ENCODE measurements around the gene MFSD6.
"Not testable (repeated sequence)": the region's sequence is repeated elsewhere in the genome, so short reads cannot be mapped to it uniquely, and the experiment has no call there.

Gene MFSD6

GRCh38 chr2:190406805-190407204, 1.4 kb upstream of the MFSD6 start:
- DNase-seq, result no peak

GRCh38 chr2:190407246-190407661, 901 bp upstream of the MFSD6 start:
- peak; percentile 80 for DNase-seq

- peak; percentile 83 for DNase-seq
Measured at GRCh38 chr2:190408538-190409271, 550 bp downstream of the MFSD6 start.

GRCh38 chr2:190409616-190410015, 1.5 kb downstream of the MFSD6 start:
- DNase-seq, result no peak

- DNase-seq, result no peak
Measured at GRCh38 chr2:190410166-190410565, 2.0 kb downstream of the MFSD6 start.

GRCh38 chr2:190412966-190413365, 4.8 kb downstream of the MFSD6 start:
- no peak for DNase-seq

GRCh38 chr2:190413421-190413820, 5.3 kb downstream of the MFSD6 start:
- DNase-seq, result no peak

- DNase-seq, result no peak
Measured at GRCh38 chr2:190415251-190415650, 7.1 kb downstream of the MFSD6 start.

- peak; percentile 35 for DNase-seq
Measured at GRCh38 chr2:190415794-190416775, 7.9 kb downstream of the MFSD6 start.

- DNase-seq, result no peak
Measured at GRCh38 chr2:190417045-190417842, 9.1 kb downstream of the MFSD6 start.

- no peak for DNase-seq
Measured at GRCh38 chr2:190418727-190419126, 10.6 kb downstream of the MFSD6 start.

- no peak for DNase-seq
Measured at GRCh38 chr2:190420801-190421200, 12.6 kb downstream of the MFSD6 start.

GRCh38 chr2:190425221-190425866, 17.2 kb downstream of the MFSD6 start:
- no peak for DNase-seq

- DNase-seq, result no peak
Measured at GRCh38 chr2:190425883-190426658, 17.9 kb downstream of the MFSD6 start.

GRCh38 chr2:190430866-190431265, 22.7 kb downstream of the MFSD6 start:
- DNase-seq, result not testable (repeated sequence)

- DNase-seq, result no peak
Measured at GRCh38 chr2:190431907-190432306, 23.8 kb downstream of the MFSD6 start.

- DNase-seq, result no peak
Measured at GRCh38 chr2:190432567-190433231, 24.5 kb downstream of the MFSD6 start.

GRCh38 chr2:190435031-190435670, 27.0 kb downstream of the MFSD6 start:
- DNase-seq, result peak; percentile 28

- peak; percentile 25 for DNase-seq
Measured at GRCh38 chr2:190436557-190436956, 28.4 kb downstream of the MFSD6 start.

GRCh38 chr2:190440113-190440512, 32.0 kb downstream of the MFSD6 start:
- no peak for DNase-seq

- DNase-seq, result no peak
Measured at GRCh38 chr2:190441564-190441963, 33.4 kb downstream of the MFSD6 start.
